ENCODE data around the gene OLFM4.

GRCh38 chr13:52994051-52994450 is 34.6 kb upstream of the OLFM4 start:
- TF ChIP-seq CTCF (IDR thresholded peaks at IDR 0.05 in 2 of 3, conservative IDR thresholded peaks at IDR 0.05 in 1 of 3; ENCODE audit: borderline replicate concordance in 1 of 3, insufficient read depth in 1 of 3, low read depth in 2 of 3, low read length in 2 of 3) (no peak), TCF7L2 (IDR thresholded peaks at IDR 0.05; ENCODE audit: borderline replicate concordance, extremely low read depth, insufficient read depth, insufficient read length) (no peak), POLR2A (IDR thresholded peaks at IDR 0.05; ENCODE audit: borderline replicate concordance, extremely low read depth, insufficient read depth, insufficient read length) (no peak), ZNF274 (IDR thresholded peaks at IDR 0.05; ENCODE audit: low read depth, low read length) (no peak), RAD21 (IDR thresholded peaks at IDR 0.05; ENCODE audit: low read depth) (no peak)

Measured in HCT116 (cell line).